ENCODE data around the gene PRSS12. TPM values are rescaled to one million over a fixed set of nuclear protein-coding genes. Genes with fewer than 3 reads are reported as not detected.

Gene PRSS12
- total RNA-seq, 1 experiment from 2014 or later: 5.4 TPM

GRCh38 chr4:118277243-118277642, 75.6 kb downstream of the PRSS12 start:
- TF ChIP-seq, protein P1, sequence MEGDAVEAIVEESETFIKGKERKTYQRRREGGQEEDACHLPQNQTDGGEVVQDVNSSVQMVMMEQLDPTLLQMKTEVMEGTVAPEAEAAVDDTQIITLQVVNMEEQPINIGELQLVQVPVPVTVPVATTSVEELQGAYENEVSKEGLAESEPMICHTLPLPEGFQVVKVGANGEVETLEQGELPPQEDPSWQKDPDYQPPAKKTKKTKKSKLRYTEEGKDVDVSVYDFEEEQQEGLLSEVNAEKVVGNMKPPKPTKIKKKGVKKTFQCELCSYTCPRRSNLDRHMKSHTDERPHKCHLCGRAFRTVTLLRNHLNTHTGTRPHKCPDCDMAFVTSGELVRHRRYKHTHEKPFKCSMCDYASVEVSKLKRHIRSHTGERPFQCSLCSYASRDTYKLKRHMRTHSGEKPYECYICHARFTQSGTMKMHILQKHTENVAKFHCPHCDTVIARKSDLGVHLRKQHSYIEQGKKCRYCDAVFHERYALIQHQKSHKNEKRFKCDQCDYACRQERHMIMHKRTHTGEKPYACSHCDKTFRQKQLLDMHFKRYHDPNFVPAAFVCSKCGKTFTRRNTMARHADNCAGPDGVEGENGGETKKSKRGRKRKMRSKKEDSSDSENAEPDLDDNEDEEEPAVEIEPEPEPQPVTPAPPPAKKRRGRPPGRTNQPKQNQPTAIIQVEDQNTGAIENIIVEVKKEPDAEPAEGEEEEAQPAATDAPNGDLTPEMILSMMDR (conservative IDR thresholded peaks at IDR 0.05): no peak
- no peak overlapping the region for H2BK20ac ChIP-seq (ENCODE audit: low read depth, low read length, poor library complexity, severe bottlenecking)
- H3K27ac ChIP-seq (ENCODE audit: insufficient read length, low read depth, low read length): no peak overlapping the region
- H2BK12ac ChIP-seq (ENCODE audit: insufficient read length, low read depth, low read length): no peak overlapping the region
- no peaks in the 10 kb centered on the region for H3K27me3 ChIP-seq (ENCODE audit: insufficient read depth, low read length)
- no peaks in the 10 kb centered on the region for H4K20me1 ChIP-seq (ENCODE audit: control insufficient read depth, insufficient read depth, insufficient read length)
- Mint-ChIP-seq H3K36me3 (ENCODE audit: insufficient read depth in 1 of 3, low read depth in 3 of 3) (peaks cover 11 to 32% (median 21%) of the 10 kb centered on the region in 3 experiments), H3K27me3 (ENCODE audit: low read depth) (no peaks in the 10 kb centered on the region; the same call in 1 of the 2 replicates), H3K27ac (no peak overlapping the region), H3K4me3 (peak overlapping the region in 1 of 2 experiments; percentile 85; a peak in 1 of 5 replicates), H3K4me1 (peaks cover 16 to 27% of the 10 kb centered on the region in 2 experiments), H3K9me3 (peaks cover 0 to 2% of the 10 kb centered on the region in 2 experiments; a peak in 1 of 5 replicates)
- H3K9me3 ChIP-seq (ENCODE audit: control insufficient read depth, low read depth, low read length): no peaks in the 10 kb centered on the region
- H3K14ac ChIP-seq (ENCODE audit: insufficient read depth, low read length): no peak overlapping the region
- no peak overlapping the region for H3K9ac ChIP-seq (ENCODE audit: extremely low read depth, insufficient read length, low read length)
- no peak overlapping the region for H3K18ac ChIP-seq (ENCODE audit: insufficient read length, low read depth, low read length)
- H3K79me1 ChIP-seq (ENCODE audit: insufficient read depth, low read depth, low read length, poor library complexity, severe bottlenecking): no peaks in the 10 kb centered on the region
- H4K91ac ChIP-seq (ENCODE audit: insufficient read length, low read depth, low read length): no peak overlapping the region
- H3T11ph ChIP-seq (ENCODE audit: low read length): no peak overlapping the region
- H2AK5ac ChIP-seq (ENCODE audit: insufficient read length, low read length): no peak overlapping the region
- H3K23ac ChIP-seq (ENCODE audit: insufficient read length, low read depth, low read length): no peak overlapping the region
- no peak overlapping the region for H2BK120ac ChIP-seq (ENCODE audit: low read depth, low read length, poor library complexity, severe bottlenecking)
- no CpG with 5 or more reads among the region's 4 CpGs for WGBS (ENCODE audit: extremely low coverage, insufficient read length, low lambda C conversion rate)
- no peaks in the 10 kb centered on the region for H3K4me1 ChIP-seq (ENCODE audit: insufficient read depth, low read length)
- no peak overlapping the region for H4K8ac ChIP-seq (replicated peaks; ENCODE audit: insufficient read length, low read depth, low read length)
- no peak for DNase-seq
- H3K56ac ChIP-seq (ENCODE audit: insufficient read length, low read depth, low read length): no peak overlapping the region
- H3K23me2 ChIP-seq (ENCODE audit: insufficient read length, low read depth, low read length, poor library complexity, severe bottlenecking): peaks cover 7% of the 10 kb centered on the region
- peaks cover 5% of the 10 kb centered on the region; the same call in 1 of the 2 replicates for H3K79me2 ChIP-seq (ENCODE audit: insufficient read depth, low read length)
- no peak overlapping the region for H2AFZ ChIP-seq (ENCODE audit: low read length)
- no peak overlapping the region for H4K5ac ChIP-seq (ENCODE audit: insufficient read length, low read depth, low read length)
- no peak overlapping the region for H2BK5ac ChIP-seq (ENCODE audit: insufficient read length, low read length)
- no peak overlapping the region for H3K4ac ChIP-seq (ENCODE audit: low read depth, low read length)
- no peak overlapping the region for H2BK15ac ChIP-seq (ENCODE audit: low read depth, low read length)
- H3K4me2 ChIP-seq (ENCODE audit: insufficient read depth, insufficient read length, low read length): no peak overlapping the region
